Measurements from ENCODE around the gene PIGA.
"Not testable (repeated sequence)": the region's sequence is repeated elsewhere in the genome, so short reads cannot be mapped to it uniquely, and the experiment has no call there.

Gene PIGA

DNA sequence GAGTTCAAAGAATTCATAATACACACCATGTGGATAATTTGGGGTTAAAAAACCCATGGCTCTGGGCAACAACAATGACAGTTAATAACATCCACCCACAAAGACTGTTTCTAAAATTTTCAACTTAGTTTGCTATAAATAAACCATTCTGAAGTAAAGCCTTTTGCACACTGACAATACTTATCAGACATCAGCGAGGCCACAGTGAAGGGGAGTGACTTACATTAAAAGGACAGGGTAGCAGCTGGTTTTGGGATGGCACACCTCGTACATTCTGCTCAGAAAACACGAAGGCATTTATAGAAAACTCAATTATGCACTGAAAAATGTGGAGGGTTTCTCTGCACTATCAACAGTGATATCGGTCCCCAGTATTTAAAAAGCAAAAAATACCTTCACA is 15.0 kb downstream of the PIGA start:
- no peak for DNase-seq (ENCODE audit: low spot score)

DNA sequence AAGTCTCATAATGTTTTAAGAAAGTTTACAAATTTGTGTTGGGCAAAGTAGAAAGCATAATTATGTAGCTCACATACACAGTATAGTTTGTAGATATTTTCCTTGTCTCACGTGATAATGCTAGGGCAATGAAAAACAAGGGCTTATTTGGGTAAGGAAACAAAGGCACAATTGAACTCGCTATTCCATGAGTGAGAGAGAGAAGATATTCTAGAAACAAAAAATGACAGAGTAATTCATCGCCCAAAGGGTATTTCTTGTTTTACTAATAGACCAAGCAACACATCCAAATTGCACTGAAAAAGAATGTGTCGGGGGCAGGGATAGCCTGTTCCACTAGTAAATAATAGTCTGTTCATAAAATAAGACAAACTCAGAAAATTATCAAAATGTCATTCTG is 16.2 kb downstream of the PIGA start:
- DNase-seq (ENCODE audit: low spot score), result no peak

DNA sequence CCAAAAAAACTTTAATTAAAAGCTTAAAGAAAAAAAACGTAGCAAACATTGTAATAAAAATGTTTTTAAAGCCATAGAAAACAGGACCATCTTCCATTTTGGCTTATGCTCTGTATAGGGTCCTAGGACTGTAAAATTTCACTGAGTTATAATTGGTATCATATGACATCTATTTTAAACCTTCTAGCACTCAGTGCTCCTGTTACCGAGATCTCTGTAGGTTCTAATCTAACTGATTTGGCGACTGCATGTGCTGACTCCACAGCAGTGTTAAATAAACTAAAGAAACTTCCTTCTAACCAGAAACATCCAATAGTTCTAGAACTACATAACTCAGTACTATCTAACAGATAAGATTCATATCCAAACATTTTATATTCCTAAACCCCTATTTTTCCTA is 19.8 kb downstream of the PIGA start, which contains the start of gene ASB11:
Gene ASB11 (minus strand): TSS at position 132 of the 400 bp plus-strand sequence. CDS start 35 bp downstream, at position 97.
- no peak for DNase-seq (ENCODE audit: low spot score)

DNA sequence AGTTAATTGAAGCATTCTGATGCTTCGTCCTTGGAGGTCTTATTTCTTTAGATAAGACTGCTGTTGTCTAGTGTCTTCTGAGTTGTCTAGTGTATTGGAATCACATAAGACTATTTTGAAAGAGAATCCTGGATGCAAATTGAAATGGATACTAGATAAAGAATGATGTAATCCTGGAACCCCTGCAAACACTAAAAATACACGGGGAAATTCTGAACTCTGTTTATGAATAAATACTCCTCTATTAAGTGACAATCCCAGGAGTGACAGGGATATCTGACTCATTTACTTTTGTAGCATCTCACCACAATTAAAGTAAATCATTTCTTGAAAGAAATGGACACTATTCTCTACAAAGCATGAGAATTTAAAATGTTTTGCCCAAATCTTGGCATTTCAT is 20.9 kb downstream of the PIGA start:
- no peak for DNase-seq (ENCODE audit: low spot score)

DNA sequence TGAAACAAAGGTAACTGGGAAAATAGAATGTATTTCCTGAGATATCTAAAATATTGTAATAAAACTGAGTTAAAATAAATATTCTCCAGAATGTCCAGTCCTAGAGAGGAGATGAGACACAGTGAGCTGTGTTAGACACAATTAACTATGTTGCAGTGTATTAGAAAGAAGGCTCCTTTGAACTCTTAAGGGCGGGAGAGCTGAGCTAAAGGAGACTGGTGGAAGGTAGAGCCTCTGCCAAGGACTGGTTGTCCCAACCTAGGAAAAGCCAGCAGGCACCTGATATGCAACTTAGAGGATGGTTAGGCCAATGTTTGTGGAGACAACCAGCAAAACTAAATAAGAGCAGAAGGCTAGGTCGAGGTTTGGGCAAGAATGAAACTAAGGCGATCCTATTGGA is 24.2 kb downstream of the PIGA start:
- no peak for DNase-seq (ENCODE audit: low spot score)

DNA sequence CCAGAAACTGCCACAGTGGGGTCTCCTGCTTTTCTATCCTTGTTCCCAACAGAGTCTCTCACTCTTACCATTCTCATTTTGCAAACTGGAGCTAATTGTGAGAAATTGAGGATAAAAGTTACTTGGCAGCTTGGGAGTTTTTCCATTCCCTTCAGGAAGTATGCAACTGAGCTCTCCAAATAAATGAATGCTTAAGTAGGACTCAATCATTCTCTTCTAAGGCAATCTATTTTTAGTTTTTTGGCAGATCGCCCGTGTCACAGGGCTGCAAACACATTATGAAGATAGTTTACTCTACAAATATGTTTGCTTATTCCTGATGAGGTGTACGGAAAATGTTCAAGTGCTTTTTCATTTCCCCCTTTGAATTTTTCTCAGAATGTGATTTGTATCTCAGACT is 25.2 kb downstream of the PIGA start:
- DNase-seq (ENCODE audit: low spot score), result no peak

DNA sequence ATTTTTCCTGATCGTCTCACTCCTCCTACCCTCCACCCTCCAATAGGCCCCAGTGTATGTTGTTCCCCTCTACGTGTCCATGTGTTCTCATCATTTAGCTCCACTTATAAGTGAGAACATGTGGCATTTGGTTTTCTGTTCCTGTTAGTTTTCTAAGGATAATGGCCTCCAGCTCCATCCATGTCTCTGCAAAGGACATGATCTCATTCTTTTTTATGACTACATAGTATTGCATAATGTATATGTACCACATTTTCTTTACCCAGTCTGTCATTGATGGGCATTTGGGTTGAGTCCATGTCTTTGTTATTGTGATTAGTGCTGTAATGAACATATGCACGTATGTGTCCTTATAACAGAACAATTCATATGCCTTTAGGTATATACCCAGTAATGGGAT is 29.4 kb downstream of the PIGA start:
- not testable (repeated sequence) for DNase-seq (ENCODE audit: low spot score)

DNA sequence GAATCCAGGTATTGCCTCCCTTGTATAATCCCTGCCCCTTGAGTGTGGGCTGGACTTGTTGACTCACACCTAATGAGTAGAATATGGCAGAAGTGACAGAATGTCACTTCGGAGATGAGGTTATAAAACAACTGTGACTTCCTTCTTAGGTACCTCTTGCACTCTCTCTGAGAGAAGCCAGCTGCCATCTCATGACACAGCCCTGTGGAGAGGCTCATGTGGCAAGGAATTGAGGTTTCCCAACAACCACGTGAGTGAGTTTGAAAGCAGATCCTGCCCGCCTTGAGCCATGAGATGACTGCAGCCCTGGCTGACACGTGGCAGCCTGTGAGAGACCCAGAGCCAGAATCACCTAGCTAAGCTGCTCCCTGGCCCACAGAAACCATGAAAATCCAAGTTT is 33.4 kb downstream of the PIGA start:
- DNase-seq (ENCODE audit: low spot score), result no peak

DNA sequence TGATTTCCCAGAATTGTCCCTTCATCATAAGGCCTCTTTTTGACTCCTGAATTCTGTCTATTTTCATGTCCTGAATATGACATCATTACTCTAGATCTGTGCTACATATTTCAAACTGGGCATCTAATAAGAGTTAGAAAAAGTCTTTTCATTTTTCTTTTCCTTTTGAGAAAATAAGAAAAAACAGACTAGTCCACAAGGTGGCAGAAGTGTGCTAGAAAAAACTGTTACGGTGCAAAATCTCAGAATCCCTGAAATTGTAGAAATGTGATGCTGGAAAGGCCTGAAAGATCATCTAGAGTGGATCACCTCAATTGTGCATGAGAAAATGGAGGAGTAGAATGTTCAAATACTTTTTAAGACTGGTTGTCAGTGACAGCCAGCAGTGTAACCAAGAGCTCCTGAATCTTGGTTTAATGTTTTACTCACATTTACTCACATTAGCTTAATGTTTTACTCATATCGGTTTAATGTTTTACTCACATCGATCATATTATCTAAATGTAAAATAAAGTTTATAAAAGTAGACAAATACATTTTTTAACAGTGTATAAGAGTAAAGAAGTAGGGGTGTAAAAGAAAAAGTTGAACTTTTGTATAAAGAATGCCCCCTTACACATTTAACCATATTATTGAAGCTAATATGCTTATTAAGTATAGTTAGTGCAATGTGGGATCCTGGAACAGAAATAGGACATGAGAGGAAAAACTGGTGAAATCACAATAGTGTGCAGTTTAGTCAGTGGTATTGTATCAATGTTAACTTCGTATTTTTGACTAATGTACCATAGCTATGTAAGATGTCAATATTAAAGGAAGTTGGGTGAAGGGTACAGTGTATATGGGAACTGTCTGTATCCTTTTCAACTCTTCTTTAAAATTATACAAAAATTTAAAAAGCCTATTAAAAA is 35.1 kb downstream of the PIGA start:
- no peak for DNase-seq (ENCODE audit: low spot score)

DNA sequence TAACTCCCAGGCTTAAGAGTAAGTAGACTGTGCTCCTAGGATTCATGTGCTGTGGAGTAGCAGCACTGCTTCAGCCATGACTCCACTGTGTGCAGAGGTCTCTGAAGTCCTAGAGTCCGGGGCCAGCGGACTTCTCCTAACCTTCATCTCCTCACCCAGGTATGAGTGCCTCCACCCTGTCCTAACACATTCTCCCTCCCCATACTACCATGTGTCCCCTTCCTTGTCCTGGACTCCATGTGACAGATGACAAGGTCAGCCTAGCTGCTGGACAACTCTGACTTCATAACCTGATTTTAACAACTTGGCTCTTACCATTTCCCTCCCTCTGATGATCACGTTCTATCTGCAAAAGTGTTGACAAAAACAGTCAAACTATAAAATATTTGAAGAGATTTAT is 36.5 kb downstream of the PIGA start:
- no peak for DNase-seq (ENCODE audit: low spot score)

DNA sequence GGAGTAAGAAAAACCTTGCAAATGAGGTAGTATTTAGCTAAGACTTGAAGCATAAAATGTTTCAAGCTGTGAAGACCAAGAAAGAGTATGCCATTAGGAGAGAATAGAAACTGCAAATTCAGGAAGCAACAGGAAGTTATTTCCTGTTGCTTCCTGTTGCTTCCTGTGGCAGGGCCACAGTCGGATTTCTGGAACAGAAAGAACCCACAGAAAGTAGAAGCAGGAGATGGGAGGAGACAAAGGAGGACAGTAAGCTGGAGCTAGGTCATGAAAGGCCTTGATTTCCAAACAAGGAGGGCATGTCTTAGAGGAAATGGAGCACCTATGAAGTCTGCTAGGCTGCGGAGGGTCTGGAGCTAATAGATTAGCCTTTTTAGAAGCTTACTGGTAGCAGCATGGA is 37.1 kb downstream of the PIGA start:
- no peak for DNase-seq (ENCODE audit: low spot score)

DNA sequence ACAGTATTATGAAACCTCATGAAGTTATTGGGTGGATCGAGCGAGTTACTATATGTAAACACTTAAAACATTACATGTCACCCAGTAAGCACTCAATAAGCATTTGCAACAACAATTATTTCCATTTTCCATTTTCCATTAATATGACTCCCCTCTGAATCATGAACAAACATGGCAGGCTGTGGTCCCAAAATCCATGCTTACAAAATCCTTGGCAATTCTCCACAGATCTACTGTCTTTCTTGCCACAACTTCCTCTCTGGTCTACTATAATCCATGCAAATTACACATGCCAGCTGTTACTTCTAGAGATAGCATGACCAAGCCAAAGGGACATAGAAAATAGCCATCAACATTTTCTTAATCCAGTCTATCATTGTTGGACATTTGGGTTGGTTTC is 41.9 kb downstream of the PIGA start:
- DNase-seq (ENCODE audit: low spot score), result no peak

DNA sequence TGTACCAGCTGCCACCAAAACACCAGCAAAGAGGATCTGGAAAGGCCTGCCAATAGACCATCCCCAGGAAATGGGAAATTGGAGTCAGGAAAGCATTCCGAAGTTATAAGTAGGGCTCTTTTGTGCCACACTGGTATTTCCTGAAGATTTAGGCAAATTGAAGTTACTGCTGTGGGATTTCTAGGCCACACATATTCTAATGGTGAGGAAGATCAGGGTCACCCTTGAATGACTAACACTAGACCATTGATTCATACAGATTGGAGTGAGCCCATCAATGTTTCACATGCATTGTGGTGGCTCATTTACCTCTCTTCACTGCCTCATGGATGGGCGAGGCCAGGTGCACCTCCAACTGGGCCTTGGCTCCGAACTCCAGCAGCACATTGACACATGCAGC is 42.5 kb downstream of the PIGA start:
- no peak for DNase-seq (ENCODE audit: low spot score)

DNA sequence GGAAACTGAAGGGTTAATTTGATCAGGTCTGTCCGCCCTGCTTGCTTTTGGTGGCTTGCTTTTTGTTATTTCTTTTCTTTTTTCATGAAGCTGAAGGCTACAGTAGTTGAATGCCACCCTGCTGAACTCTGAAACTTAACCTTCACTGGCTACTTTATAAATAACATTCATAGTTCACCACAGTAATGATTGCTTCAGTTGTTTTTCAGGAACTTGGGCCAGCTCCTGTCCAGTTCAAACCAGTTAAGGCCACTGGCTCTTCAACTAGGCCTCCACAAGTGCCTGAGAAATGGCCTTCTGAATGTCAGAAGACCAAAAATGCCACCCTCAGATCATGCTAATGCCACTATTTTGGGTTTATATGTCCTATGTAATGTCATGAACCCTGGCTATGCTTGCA is 57.7 kb downstream of the PIGA start:
- no peak for DNase-seq (ENCODE audit: low spot score)

DNA sequence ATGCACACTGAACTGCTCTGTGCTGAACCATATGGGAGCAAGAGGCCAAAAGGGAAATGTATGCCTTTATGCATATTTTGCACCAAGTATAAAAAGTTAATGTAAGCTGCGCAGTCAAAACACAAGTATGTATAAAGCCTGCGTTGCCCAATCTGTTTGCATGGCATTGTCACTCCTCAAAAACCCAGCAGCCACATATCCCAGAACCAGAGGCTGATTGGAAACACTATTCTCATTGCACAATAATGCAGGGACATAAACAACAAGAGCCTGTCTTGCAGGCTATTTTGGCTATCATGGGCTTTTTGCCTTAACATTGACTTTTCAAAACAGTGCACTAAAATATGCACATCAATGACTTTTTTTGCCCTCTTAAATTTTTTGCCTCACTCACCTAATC is 60.4 kb downstream of the PIGA start:
- DNase-seq (ENCODE audit: low spot score), result no peak

DNA sequence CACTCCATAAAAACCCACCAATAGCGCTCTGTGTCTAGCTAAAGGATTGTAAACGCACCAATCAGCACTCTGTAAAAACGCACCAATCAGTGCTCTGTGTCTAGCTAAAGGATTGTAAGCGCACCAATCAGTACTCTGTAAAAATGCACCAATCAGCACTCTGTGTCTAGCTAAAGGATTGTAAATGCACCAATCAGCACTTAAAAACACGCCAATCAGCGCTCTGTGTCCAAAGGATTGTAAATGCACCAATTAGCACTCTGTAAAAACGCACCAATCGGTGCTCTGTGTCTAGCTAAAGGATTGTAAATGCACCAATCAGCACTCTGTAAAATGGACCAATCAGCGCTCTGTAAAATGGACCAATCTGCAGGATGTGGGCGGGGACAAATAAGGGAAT is 62.0 kb downstream of the PIGA start:
- DNase-seq (ENCODE audit: low spot score), result not testable (repeated sequence)

DNA sequence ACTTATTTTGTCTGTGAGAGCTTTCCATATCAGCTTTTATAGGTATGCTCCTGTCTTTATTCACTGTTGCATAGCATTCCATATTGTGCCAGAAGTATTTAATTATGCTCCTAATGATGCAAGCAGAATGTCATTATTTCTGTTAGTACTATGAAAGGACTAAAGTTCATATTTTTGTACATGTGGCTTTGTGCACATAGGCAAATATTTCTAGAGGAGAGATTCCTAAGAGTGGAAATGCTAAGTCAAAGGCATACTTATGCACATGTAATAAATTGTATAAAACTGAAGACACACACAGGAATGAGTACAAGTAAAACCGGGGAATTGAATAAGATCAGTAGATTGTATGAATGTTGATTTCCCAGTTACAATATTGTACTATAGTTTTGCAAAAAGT is 63.6 kb downstream of the PIGA start:
- DNase-seq (ENCODE audit: low spot score), result no peak

DNA sequence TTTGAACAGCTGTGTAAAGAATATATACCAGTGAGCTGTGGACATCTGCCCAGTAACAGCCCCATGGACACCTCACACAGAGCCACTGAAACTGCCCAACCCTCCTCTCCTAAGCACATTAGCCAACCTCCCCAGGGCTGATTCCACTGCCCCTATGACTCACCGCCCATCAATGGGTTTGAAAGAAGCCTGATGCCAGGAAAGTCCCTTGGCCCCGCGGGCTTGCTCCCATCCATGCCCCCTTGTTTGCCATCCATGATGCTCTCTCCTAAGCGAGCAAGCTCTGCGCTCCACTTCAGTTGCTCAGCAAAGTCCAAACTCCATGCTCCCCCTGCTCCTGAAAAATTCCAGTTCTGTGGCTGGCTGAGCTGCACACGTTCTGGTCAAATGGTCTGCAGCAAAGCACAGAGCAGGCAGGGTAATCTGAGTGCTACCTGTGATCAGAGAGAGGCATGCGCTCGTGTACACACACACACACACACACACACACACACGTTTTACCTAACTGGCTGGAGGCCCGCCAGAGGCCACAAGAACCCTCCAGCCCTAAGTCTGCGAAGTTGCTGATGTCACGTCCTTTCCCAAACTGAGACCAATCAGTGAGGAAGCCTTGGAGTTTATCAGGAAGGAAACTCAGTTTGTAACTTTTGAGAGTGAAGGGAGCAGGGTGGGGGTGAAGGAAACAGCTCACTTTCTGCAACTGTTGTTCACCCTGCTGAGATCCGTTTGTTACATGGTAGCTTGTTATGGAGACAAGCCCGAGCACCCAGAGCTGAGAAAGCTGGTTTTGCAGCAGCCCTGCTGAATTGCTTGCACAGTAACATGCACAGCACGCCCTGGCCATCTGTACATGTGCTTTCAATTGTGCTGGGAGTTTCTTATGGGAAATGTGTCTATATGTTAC is 65.5 kb downstream of the PIGA start, which contains the start of gene ASB9:
Gene ASB9 (minus strand): TSS at position 466 of the 904 bp plus-strand sequence. CDS start 209 bp downstream, at position 257.
- DNase-seq (ENCODE audit: low spot score), result no peak
